HG03066 (cell line): ENCODE results near the gene MUC2.

Experiments used
- ATAC-seq: cut with Tn5 transposase; IDR thresholded peaks from one replicate; pipeline ENCODE4 v1.9.1; 2021; ENCODE audit warnings: low read depth; ENCODE audit not compliant: unreplicated experiment

The MUC2 gene

GRCh38 chr11:1074244-1075221, at the start of gene MUC2:
MUC2 (plus strand) TSS chr11:1074874.
- no peak for ATAC-seq

GRCh38 chr11:1025410-1026162, 49.1 kb upstream of the MUC2 start:
- no peak for ATAC-seq

GRCh38 chr11:1026163-1026450, 48.6 kb upstream of the MUC2 start:
- ATAC-seq, result no peak

- no peak for ATAC-seq
These were observed 47.8 kb upstream of the MUC2 start for GRCh38 chr11:1026641-1027482.

- no peak for ATAC-seq
These were observed 47.0 kb upstream of the MUC2 start for GRCh38 chr11:1027483-1028290.

- ATAC-seq, result no peak
These were observed 46.5 kb upstream of the MUC2 start for GRCh38 chr11:1028291-1028540.

GRCh38 chr11:1028616-1029015, 46.1 kb upstream of the MUC2 start:
- no peak for ATAC-seq

GRCh38 chr11:1029051-1029450, 45.6 kb upstream of the MUC2 start:
- ATAC-seq, result no peak

GRCh38 chr11:1029654-1030053, 45.0 kb upstream of the MUC2 start:
- ATAC-seq, result no peak

- no peak for ATAC-seq
These were observed 44.6 kb upstream of the MUC2 start for GRCh38 chr11:1030086-1030485.

- no peak for ATAC-seq
These were observed 44.1 kb upstream of the MUC2 start for GRCh38 chr11:1030556-1030955.

GRCh38 chr11:1031121-1031899, 43.4 kb upstream of the MUC2 start:
- ATAC-seq, result no peak

GRCh38 chr11:1032310-1032891, 42.3 kb upstream of the MUC2 start:
- ATAC-seq, result no peak

GRCh38 chr11:1033016-1033798, 41.5 kb upstream of the MUC2 start:
- no peak for ATAC-seq

GRCh38 chr11:1034001-1034400, 40.7 kb upstream of the MUC2 start:
- ATAC-seq, result no peak

GRCh38 chr11:1034456-1035295, 40.0 kb upstream of the MUC2 start:
- ATAC-seq, result no peak

- ATAC-seq, result no peak
These were observed 38.9 kb upstream of the MUC2 start for GRCh38 chr11:1035577-1036283.
